HepG2 (cell line): Measurements from ENCODE around the gene PNKD. TPM values are rescaled to one million over a fixed set of nuclear protein-coding genes. Genes with fewer than 3 reads are reported as not detected.
A peak's percentile ranks its signal among the peaks of the same experiment; 100 is the strongest.

Source experiments
- ELF3 ChIP-seq: IDR thresholded peaks from 2 replicates; pipeline ENCODE4 v1.6.1; 2016; ENCODE audit warnings: missing genetic modification reagents, missing compliant biosample characterization
- HMG20B ChIP-seq: conservative IDR thresholded peaks from 2 replicates; pipeline ENCODE4 v1.6.1; 2016; ENCODE audit warnings: missing genetic modification reagents, missing compliant biosample characterization
- HOXA3 ChIP-seq: sonication (generic); formaldehyde crosslinking; IDR thresholded peaks from 2 replicates; pipeline ENCODE4 v1.5.0; 2020; ENCODE audit warnings: missing genetic modification reagents
- JUND ChIP-seq: sonication (generic); formaldehyde crosslinking; IDR thresholded peaks from 2 replicates; pipeline ENCODE4 v1.8.0; 2022; ENCODE audit warnings: mild to moderate bottlenecking, missing genetic modification reagents
- MAZ ChIP-seq, 2 experiments: sonication (generic) in 1 of 2; formaldehyde crosslinking in 1 of 2; IDR thresholded peaks; 2 replicates each; pipeline versions ENCODE4 v1.5.0 to v1.6.1; 2012 to 2020; ENCODE audit warnings: low read depth in 2 of 2, mild to moderate bottlenecking in 2 of 2, borderline replicate concordance in 1 of 2, improper control_type of control experiment in 1 of 2, low read length in 1 of 2, missing genetic modification reagents in 1 of 2, moderate library complexity in 1 of 2
- ZFX ChIP-seq: sonication (generic); formaldehyde crosslinking; IDR thresholded peaks from 2 replicates; pipeline ENCODE4 v1.4.0; 2020; ENCODE audit warnings: mild to moderate bottlenecking, low read depth, missing genetic modification reagents, moderate library complexity
- ZNF383 ChIP-seq: sonication (generic); formaldehyde crosslinking; IDR thresholded peaks from 2 replicates; pipeline ENCODE4 v1.4.0; 2020; ENCODE audit warnings: missing genetic modification reagents, mild to moderate bottlenecking, borderline replicate concordance
- ZNF598 ChIP-seq: sonication (generic); formaldehyde crosslinking; IDR thresholded peaks from 2 replicates; pipeline ENCODE4 v1.5.1; 2020; ENCODE audit warnings: mild to moderate bottlenecking, missing genetic modification reagents, borderline replicate concordance
- ZNF841 ChIP-seq: sonication (generic); formaldehyde crosslinking; IDR thresholded peaks from 2 replicates; pipeline ENCODE4 v1.8.1; 2023; ENCODE audit warnings: missing genetic modification reagents, borderline replicate concordance
- ZNF850 ChIP-seq: sonication (generic); formaldehyde crosslinking; conservative IDR thresholded peaks from 2 replicates; pipeline ENCODE4 v1.9.0; 2021; ENCODE audit warnings: mild to moderate bottlenecking, missing genetic modification reagents
- polyA plus RNA-seq, 8 experiments: library from polyadenylated mRNA; depleted of rRNA in 3 of 8; stranded (reverse) in 7 of 8; unstranded in 1 of 8; fragments of >200 nt; fragmentation: Illumina TruSeq in 4 of 8; extraction: Trizol in 4 of 8; gene quantifications; 2 replicates each; pipeline versions ENCODE4 v1.2.1 to v1.2.3, GENCODE V29; 2011 to 2016; ENCODE audit warnings: low read depth in 4 of 8, missing spikeins in 1 of 8, mixed read lengths in 1 of 8; ENCODE audit not compliant: insufficient read depth in 1 of 8
- total RNA-seq, 5 experiments: library from RNA; depleted of rRNA; stranded (reverse); fragments of >200 nt; fragmentation: Illumina TruSeq; extraction: Trizol; gene quantifications; 2 replicates each; pipeline ENCODE4 v1.2.3, GENCODE V29; 2016; ENCODE audit warnings: low read depth in 1 of 5
- TF ChIP-seq, protein P1 (sequence below): sonication (generic); formaldehyde crosslinking; conservative IDR thresholded peaks from 2 replicates; pipeline ENCODE4 v1.4.0; 2020; ENCODE audit warnings: mild to moderate bottlenecking, missing genetic modification reagents, moderate library complexity
- TF ChIP-seq, protein P2 (sequence below): sonication (generic); formaldehyde crosslinking; IDR thresholded peaks from 2 replicates; pipeline ENCODE4 v1.8.0; 2022; ENCODE audit warnings: mild to moderate bottlenecking, missing genetic modification reagents
- TF ChIP-seq, protein P3 (sequence below): sonication (generic); formaldehyde crosslinking; IDR thresholded peaks from 2 replicates; pipeline ENCODE4 v1.4.0; 2020; ENCODE audit warnings: missing genetic modification reagents
- TF ChIP-seq, protein P4 (sequence below): sonication (generic); formaldehyde crosslinking; IDR thresholded peaks from 2 replicates; pipeline ENCODE4 v1.8.1; 2023; ENCODE audit warnings: mild to moderate bottlenecking, moderate library complexity, missing genetic modification reagents

The PNKD gene
- total and polyA plus RNA-seq, 2 of the 13 experiments (the other 11 are each of a cell fraction or from before 2014, with no cell fraction given): 55.9 to 80.4 TPM

DNA sequence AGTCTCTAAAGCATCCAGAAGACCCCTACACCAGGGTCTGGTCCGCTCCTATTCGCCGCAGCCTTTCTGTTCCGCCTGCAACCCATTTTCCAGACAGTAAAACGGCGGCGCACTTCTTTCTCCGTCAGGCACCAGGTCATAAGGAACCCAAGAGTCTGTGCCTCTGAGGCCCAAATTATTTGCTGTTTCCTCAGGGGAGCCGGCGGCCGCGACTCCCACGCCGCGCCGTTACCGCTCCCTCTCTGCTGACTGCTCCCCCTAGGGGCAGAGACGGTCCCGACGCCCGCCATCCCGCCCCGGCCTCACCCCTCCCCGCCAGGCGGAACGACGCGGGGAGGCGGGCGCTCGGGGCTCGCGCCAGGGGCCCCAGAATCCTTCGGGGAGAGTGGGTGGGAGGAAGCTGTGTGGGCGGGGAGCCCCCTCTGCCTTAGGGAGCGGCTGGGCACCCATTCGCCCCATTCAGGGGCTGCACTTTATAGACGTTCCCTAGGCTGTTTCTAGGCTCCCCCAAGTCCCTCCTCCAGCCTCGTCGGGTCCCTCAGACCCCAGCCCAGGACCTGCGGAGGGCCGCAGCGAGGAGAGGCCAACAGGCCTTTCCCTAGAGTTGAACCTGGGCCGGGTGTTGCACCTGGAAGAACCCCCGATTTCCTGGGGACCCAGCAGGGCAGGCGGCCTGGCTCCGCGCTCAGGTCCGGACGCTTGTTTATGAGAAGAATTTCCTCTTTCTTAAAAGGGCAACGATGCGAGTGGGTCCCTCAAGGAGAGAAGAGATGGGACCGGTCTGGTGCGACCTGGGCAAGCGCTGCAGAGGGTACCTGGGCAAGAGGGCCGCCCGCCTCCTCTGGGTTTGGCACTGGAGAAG is 125.7 kb downstream of the PNKD start (continued):
- TF ChIP-seq, protein P1, sequence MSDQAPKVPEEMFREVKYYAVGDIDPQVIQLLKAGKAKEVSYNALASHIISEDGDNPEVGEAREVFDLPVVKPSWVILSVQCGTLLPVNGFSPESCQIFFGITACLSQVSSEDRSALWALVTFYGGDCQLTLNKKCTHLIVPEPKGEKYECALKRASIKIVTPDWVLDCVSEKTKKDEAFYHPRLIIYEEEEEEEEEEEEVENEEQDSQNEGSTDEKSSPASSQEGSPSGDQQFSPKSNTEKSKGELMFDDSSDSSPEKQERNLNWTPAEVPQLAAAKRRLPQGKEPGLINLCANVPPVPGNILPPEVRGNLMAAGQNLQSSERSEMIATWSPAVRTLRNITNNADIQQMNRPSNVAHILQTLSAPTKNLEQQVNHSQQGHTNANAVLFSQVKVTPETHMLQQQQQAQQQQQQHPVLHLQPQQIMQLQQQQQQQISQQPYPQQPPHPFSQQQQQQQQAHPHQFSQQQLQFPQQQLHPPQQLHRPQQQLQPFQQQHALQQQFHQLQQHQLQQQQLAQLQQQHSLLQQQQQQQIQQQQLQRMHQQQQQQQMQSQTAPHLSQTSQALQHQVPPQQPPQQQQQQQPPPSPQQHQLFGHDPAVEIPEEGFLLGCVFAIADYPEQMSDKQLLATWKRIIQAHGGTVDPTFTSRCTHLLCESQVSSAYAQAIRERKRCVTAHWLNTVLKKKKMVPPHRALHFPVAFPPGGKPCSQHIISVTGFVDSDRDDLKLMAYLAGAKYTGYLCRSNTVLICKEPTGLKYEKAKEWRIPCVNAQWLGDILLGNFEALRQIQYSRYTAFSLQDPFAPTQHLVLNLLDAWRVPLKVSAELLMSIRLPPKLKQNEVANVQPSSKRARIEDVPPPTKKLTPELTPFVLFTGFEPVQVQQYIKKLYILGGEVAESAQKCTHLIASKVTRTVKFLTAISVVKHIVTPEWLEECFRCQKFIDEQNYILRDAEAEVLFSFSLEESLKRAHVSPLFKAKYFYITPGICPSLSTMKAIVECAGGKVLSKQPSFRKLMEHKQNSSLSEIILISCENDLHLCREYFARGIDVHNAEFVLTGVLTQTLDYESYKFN: peak; percentile 92
- TF ChIP-seq ZFX (peak; percentile 95), HOXA3 (CRISPR knock-in tag) (peak; percentile 94), ZNF850 (CRISPR knock-in tag) (0 out of 2 replicates have a peak, but pooled peaks have one; percentile 40), ELF3 (CRISPR knock-in tag) (peak; percentile 94), HMG20B (CRISPR knock-in tag) (peak; percentile 29; the same call in 1 of the 2 replicates), MAZ (IDR thresholded peaks at IDR 0.05; ENCODE audit: borderline replicate concordance, low read depth, low read length) (peak; percentile 100), MAZ (CRISPR knock-in tag; IDR thresholded peaks at IDR 0.05; ENCODE audit: low read depth) (peak; percentile 98), JUND (peak; percentile 50; the same call in 1 of the 2 replicates), ZNF841 (no peak), ZNF383 (CRISPR knock-in tag) (peak; percentile 86; the same call in 1 of the 2 replicates), ZNF598 (CRISPR knock-in tag) (no peak)
- TF ChIP-seq, protein P2, sequence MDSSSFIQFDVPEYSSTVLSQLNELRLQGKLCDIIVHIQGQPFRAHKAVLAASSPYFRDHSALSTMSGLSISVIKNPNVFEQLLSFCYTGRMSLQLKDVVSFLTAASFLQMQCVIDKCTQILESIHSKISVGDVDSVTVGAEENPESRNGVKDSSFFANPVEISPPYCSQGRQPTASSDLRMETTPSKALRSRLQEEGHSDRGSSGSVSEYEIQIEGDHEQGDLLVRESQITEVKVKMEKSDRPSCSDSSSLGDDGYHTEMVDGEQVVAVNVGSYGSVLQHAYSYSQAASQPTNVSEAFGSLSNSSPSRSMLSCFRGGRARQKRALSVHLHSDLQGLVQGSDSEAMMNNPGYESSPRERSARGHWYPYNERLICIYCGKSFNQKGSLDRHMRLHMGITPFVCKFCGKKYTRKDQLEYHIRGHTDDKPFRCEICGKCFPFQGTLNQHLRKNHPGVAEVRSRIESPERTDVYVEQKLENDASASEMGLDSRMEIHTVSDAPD (CRISPR knock-in tag): peak; percentile 64
- TF ChIP-seq, protein P3, sequence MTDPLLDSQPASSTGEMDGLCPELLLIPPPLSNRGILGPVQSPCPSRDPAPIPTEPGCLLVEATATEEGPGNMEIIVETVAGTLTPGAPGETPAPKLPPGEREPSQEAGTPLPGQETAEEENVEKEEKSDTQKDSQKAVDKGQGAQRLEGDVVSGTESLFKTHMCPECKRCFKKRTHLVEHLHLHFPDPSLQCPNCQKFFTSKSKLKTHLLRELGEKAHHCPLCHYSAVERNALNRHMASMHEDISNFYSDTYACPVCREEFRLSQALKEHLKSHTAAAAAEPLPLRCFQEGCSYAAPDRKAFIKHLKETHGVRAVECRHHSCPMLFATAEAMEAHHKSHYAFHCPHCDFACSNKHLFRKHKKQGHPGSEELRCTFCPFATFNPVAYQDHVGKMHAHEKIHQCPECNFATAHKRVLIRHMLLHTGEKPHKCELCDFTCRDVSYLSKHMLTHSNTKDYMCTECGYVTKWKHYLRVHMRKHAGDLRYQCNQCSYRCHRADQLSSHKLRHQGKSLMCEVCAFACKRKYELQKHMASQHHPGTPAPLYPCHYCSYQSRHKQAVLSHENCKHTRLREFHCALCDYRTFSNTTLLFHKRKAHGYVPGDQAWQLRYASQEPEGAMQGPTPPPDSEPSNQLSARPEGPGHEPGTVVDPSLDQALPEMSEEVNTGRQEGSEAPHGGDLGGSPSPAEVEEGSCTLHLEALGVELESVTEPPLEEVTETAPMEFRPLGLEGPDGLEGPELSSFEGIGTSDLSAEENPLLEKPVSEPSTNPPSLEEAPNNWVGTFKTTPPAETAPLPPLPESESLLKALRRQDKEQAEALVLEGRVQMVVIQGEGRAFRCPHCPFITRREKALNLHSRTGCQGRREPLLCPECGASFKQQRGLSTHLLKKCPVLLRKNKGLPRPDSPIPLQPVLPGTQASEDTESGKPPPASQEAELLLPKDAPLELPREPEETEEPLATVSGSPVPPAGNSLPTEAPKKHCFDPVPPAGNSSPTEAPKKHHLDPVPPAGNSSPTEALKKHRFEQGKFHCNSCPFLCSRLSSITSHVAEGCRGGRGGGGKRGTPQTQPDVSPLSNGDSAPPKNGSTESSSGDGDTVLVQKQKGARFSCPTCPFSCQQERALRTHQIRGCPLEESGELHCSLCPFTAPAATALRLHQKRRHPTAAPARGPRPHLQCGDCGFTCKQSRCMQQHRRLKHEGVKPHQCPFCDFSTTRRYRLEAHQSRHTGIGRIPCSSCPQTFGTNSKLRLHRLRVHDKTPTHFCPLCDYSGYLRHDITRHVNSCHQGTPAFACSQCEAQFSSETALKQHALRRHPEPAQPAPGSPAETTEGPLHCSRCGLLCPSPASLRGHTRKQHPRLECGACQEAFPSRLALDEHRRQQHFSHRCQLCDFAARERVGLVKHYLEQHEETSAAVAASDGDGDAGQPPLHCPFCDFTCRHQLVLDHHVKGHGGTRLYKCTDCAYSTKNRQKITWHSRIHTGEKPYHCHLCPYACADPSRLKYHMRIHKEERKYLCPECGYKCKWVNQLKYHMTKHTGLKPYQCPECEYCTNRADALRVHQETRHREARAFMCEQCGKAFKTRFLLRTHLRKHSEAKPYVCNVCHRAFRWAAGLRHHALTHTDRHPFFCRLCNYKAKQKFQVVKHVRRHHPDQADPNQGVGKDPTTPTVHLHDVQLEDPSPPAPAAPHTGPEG: no peak; the same call in 1 of the 2 replicates
- TF ChIP-seq, protein P4, sequence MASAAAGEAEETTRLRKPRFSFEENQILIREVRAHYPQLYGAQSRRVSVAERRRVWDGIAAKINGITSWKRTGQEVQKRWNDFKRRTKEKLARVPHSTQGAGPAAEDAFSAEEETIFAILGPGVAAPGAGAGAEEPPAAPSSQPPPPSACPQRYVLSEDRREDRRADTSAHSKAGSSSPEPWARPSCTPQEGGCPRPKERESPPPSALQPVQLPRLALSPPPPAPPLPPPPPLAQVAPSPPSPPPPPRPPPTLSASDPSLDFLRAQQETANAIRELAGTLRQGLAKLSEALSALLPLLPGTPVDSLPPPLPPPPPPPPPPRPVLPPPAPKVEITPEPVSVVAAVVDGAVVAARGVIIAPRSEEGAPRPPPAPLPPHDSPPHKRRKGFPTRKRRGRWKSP (CRISPR knock-in tag): peak; percentile 89
